SK-N-SH treated with all-trans-retinoic acid at 6 μM for 48 hours (cell line): Measurements from ENCODE around the gene SCN9A.

Source experiments
- ATAC-seq: fragments of 200-7000 bp; cut with Tn5 transposase; 3 replicates; pipeline ENCODE4 v1.9.1; 2020; ENCODE audit warnings: mild to moderate bottlenecking, moderate library complexity
- ARNTL ChIP-seq: fragments of 450-650 bp; formaldehyde crosslinking; IDR thresholded peaks from 2 replicates; pipeline ENCODE4 v1.5.0; 2020; ENCODE audit warnings: low read depth, mild to moderate bottlenecking, moderate library complexity, borderline replicate concordance
- BACH2 ChIP-seq: fragments of 250-450 bp; sonication (Bioruptor Pico); IDR thresholded peaks from 2 replicates; pipeline ENCODE4 v1.9.0; 2021; ENCODE audit warnings: mild to moderate bottlenecking, borderline replicate concordance
- CSDC2 ChIP-seq: fragments of 250-450 bp; sonication (Bioruptor Pico); IDR thresholded peaks from 2 replicates; pipeline ENCODE4 v1.5.0; 2020; ENCODE audit warnings: mild to moderate bottlenecking, moderate library complexity
- CSRNP3 ChIP-seq: fragments of 250-450 bp; sonication (Bioruptor Pico); IDR thresholded peaks from 2 replicates; pipeline ENCODE4 v1.5.1; 2021; ENCODE audit warnings: mild to moderate bottlenecking, moderate library complexity
- GLIS3 ChIP-seq: fragments of 250-450 bp; sonication (Bioruptor Pico); IDR thresholded peaks from 2 replicates; pipeline ENCODE4 v1.5.0; 2020; ENCODE audit warnings: mild to moderate bottlenecking, moderate library complexity
- ISL1 ChIP-seq: fragments of 250-450 bp; sonication (Bioruptor Pico); IDR thresholded peaks from 2 replicates; pipeline ENCODE4 v2.1.2; 2022; ENCODE audit warnings: mild to moderate bottlenecking, moderate library complexity
- OSR1 ChIP-seq: fragments of 250-450 bp; sonication (Bioruptor Pico); IDR thresholded peaks from 2 replicates; pipeline ENCODE4 v1.8.0; 2022; ENCODE audit warnings: moderate library complexity, mild to moderate bottlenecking, inconsistent platforms
- PPARA ChIP-seq: fragments of 250-450 bp; sonication (Bioruptor Pico); IDR thresholded peaks from 2 replicates; pipeline ENCODE4 v1.5.0; 2020; ENCODE audit warnings: mild to moderate bottlenecking, borderline replicate concordance
- RARB ChIP-seq: fragments of 250-450 bp; sonication (Bioruptor Pico); IDR thresholded peaks from 2 replicates; pipeline ENCODE4 v1.8.0; 2021; ENCODE audit warnings: mild to moderate bottlenecking, moderate library complexity
- TCF4 ChIP-seq: fragments of 250-450 bp; sonication (Bioruptor Pico); IDR thresholded peaks from 2 replicates; pipeline ENCODE4 v1.8.0; 2021; ENCODE audit warnings: mild to moderate bottlenecking, moderate library complexity, borderline replicate concordance
- TOX ChIP-seq: fragments of 250-450 bp; sonication (Bioruptor Pico); IDR thresholded peaks from 2 replicates; pipeline ENCODE4 v1.8.0; 2021; ENCODE audit warnings: mild to moderate bottlenecking, moderate library complexity, borderline replicate concordance
- ZC3H10 ChIP-seq: fragments of 250-450 bp; sonication (Bioruptor Pico); IDR thresholded peaks from 2 replicates; pipeline ENCODE4 v1.5.1; 2021; ENCODE audit warnings: mild to moderate bottlenecking, moderate library complexity
- ZFP3 ChIP-seq: fragments of 250-450 bp; sonication (Bioruptor Pico); IDR thresholded peaks from 2 replicates; pipeline ENCODE4 v1.5.0; 2020; ENCODE audit warnings: mild to moderate bottlenecking, moderate library complexity
- ZFP30 ChIP-seq: fragments of 450-650 bp; formaldehyde crosslinking; IDR thresholded peaks from 2 replicates; pipeline ENCODE4 v1.5.0; 2022; ENCODE audit warnings: mild to moderate bottlenecking, moderate library complexity
- ZNF565 ChIP-seq: fragments of 450-650 bp; formaldehyde crosslinking; conservative IDR thresholded peaks from 2 replicates; pipeline ENCODE4 v1.5.0; 2020; ENCODE audit warnings: low read depth, mild to moderate bottlenecking, moderate library complexity
- ZNF70 ChIP-seq: fragments of 450-650 bp; formaldehyde crosslinking; IDR thresholded peaks from 2 replicates; pipeline ENCODE4 v1.5.0; 2020; ENCODE audit warnings: mild to moderate bottlenecking, moderate library complexity
- ZNF8 ChIP-seq: fragments of 450-650 bp; formaldehyde crosslinking; IDR thresholded peaks from 2 replicates; pipeline ENCODE4 v1.5.0; 2020; ENCODE audit warnings: mild to moderate bottlenecking, moderate library complexity
- TF ChIP-seq, protein P1 (sequence below): fragments of 250-450 bp; sonication (Bioruptor Pico); IDR thresholded peaks from 2 replicates; pipeline ENCODE4 v1.8.0; 2020; ENCODE audit warnings: mild to moderate bottlenecking, moderate library complexity, borderline replicate concordance
- TF ChIP-seq, protein P2 (sequence below): fragments of 250-450 bp; sonication (Bioruptor Pico); IDR thresholded peaks from 2 replicates; pipeline ENCODE4 v1.5.0; 2020; ENCODE audit warnings: mild to moderate bottlenecking, moderate library complexity
- TF ChIP-seq, protein P3 (sequence below): fragments of 250-450 bp; sonication (Bioruptor Pico); IDR thresholded peaks from 2 replicates; pipeline ENCODE4 v1.5.1; 2020; ENCODE audit warnings: low read depth, mild to moderate bottlenecking, moderate library complexity
- TF ChIP-seq, protein P4 (sequence below): fragments of 250-450 bp; sonication (Bioruptor Pico); IDR thresholded peaks from 2 replicates; pipeline ENCODE4 v1.8.0; 2021; ENCODE audit warnings: low read depth, mild to moderate bottlenecking, moderate library complexity, borderline replicate concordance

SCN9A gene

GRCh38 chr2:166230024-166230723 is 145.6 kb downstream of the SCN9A start:
- TF ChIP-seq ZNF8 (CRISPR knock-in tag) (no peak), TCF4 (CRISPR knock-in tag) (no peak), OSR1 (no peak), CSDC2 (CRISPR knock-in tag) (no peak), GLIS3 (no peak), ZFP3 (CRISPR knock-in tag) (no peak), ZNF565 (CRISPR knock-in tag) (no peak), ISL1 (CRISPR knock-in tag) (no peak), CSRNP3 (CRISPR knock-in tag) (no peak), BACH2 (no peak), ARNTL (CRISPR knock-in tag) (no peak), ZNF70 (CRISPR knock-in tag) (no peak), ZC3H10 (no peak), PPARA (CRISPR knock-in tag) (no peak), TOX (CRISPR knock-in tag) (no peak)
- TF ChIP-seq, protein P1, sequence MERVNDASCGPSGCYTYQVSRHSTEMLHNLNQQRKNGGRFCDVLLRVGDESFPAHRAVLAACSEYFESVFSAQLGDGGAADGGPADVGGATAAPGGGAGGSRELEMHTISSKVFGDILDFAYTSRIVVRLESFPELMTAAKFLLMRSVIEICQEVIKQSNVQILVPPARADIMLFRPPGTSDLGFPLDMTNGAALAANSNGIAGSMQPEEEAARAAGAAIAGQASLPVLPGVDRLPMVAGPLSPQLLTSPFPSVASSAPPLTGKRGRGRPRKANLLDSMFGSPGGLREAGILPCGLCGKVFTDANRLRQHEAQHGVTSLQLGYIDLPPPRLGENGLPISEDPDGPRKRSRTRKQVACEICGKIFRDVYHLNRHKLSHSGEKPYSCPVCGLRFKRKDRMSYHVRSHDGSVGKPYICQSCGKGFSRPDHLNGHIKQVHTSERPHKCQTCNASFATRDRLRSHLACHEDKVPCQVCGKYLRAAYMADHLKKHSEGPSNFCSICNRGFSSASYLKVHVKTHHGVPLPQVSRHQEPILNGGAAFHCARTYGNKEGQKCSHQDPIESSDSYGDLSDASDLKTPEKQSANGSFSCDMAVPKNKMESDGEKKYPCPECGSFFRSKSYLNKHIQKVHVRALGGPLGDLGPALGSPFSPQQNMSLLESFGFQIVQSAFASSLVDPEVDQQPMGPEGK (CRISPR knock-in tag), result no peak
- TF ChIP-seq, protein P2, sequence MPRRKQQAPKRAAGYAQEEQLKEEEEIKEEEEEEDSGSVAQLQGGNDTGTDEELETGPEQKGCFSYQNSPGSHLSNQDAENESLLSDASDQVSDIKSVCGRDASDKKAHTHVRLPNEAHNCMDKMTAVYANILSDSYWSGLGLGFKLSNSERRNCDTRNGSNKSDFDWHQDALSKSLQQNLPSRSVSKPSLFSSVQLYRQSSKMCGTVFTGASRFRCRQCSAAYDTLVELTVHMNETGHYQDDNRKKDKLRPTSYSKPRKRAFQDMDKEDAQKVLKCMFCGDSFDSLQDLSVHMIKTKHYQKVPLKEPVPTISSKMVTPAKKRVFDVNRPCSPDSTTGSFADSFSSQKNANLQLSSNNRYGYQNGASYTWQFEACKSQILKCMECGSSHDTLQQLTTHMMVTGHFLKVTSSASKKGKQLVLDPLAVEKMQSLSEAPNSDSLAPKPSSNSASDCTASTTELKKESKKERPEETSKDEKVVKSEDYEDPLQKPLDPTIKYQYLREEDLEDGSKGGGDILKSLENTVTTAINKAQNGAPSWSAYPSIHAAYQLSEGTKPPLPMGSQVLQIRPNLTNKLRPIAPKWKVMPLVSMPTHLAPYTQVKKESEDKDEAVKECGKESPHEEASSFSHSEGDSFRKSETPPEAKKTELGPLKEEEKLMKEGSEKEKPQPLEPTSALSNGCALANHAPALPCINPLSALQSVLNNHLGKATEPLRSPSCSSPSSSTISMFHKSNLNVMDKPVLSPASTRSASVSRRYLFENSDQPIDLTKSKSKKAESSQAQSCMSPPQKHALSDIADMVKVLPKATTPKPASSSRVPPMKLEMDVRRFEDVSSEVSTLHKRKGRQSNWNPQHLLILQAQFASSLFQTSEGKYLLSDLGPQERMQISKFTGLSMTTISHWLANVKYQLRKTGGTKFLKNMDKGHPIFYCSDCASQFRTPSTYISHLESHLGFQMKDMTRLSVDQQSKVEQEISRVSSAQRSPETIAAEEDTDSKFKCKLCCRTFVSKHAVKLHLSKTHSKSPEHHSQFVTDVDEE (CRISPR knock-in tag), result no peak
- TF ChIP-seq, protein P3, sequence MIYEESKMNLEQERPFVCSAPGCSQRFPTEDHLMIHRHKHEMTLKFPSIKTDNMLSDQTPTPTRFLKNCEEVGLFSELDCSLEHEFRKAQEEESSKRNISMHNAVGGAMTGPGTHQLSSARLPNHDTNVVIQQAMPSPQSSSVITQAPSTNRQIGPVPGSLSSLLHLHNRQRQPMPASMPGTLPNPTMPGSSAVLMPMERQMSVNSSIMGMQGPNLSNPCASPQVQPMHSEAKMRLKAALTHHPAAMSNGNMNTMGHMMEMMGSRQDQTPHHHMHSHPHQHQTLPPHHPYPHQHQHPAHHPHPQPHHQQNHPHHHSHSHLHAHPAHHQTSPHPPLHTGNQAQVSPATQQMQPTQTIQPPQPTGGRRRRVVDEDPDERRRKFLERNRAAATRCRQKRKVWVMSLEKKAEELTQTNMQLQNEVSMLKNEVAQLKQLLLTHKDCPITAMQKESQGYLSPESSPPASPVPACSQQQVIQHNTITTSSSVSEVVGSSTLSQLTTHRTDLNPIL (CRISPR knock-in tag), result no peak
- TF ChIP-seq, protein P4, sequence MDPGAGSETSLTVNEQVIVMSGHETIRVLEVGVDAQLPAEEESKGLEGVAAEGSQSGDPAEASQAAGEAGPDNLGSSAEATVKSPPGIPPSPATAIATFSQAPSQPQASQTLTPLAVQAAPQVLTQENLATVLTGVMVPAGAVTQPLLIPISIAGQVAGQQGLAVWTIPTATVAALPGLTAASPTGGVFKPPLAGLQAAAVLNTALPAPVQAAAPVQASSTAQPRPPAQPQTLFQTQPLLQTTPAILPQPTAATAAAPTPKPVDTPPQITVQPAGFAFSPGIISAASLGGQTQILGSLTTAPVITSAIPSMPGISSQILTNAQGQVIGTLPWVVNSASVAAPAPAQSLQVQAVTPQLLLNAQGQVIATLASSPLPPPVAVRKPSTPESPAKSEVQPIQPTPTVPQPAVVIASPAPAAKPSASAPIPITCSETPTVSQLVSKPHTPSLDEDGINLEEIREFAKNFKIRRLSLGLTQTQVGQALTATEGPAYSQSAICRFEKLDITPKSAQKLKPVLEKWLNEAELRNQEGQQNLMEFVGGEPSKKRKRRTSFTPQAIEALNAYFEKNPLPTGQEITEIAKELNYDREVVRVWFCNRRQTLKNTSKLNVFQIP (CRISPR knock-in tag), result no peak
- no peak for ATAC-seq

GRCh38 chr2:166229678-166230023 is 146.1 kb downstream of the SCN9A start:
- no peak for ATAC-seq
- no peak for TF ChIP-seq ARNTL (CRISPR knock-in tag)
- no peak for TF ChIP-seq ZC3H10
- TF ChIP-seq, protein P3 (CRISPR knock-in tag), result no peak
- TF ChIP-seq ISL1 (CRISPR knock-in tag), result no peak
- TF ChIP-seq ZFP30 (CRISPR knock-in tag), result no peak
- TF ChIP-seq PPARA (CRISPR knock-in tag), result no peak
- no peak for TF ChIP-seq ZNF565 (CRISPR knock-in tag)
- TF ChIP-seq ZNF8 (CRISPR knock-in tag), result no peak
- TF ChIP-seq CSRNP3 (CRISPR knock-in tag), result no peak
- no peak for TF ChIP-seq TOX (CRISPR knock-in tag)
- no peak for TF ChIP-seq TCF4 (CRISPR knock-in tag)
- TF ChIP-seq BACH2, result no peak
- no peak for TF ChIP-seq RARB (CRISPR knock-in tag)
- TF ChIP-seq ZFP3 (CRISPR knock-in tag), result no peak
